ENCODE results near the gene CTIF. TPM values are rescaled to one million over a fixed set of nuclear protein-coding genes. Genes with fewer than 3 reads are reported as not detected.

The CTIF gene
- total and polyA plus RNA-seq, 4 experiments from 2014 or later, result 5.2 to 6.5 TPM; not detected in 2

- Mint-ChIP-seq H3K4me1 (no peaks in the 10 kb centered on the region), H3K27me3 (no peaks in the 10 kb centered on the region), H3K4me3 (no peak overlapping the region), H3K36me3 (no peaks in the 10 kb centered on the region), H3K9me3 (no peaks in the 10 kb centered on the region), H3K27ac (no peak overlapping the region)
- no peak for DNase-seq
- Histone ChIP-seq H3K27me3 (ENCODE audit: insufficient read depth, low read length) (no peaks in the 10 kb centered on the region), H3K27ac (ENCODE audit: low read depth, low read length) (no peak overlapping the region), H3K36me3 (ENCODE audit: insufficient read depth, low read length) (no peaks in the 10 kb centered on the region), H3K4me3 (ENCODE audit: low read length in 2 of 2) (no peak overlapping the region), H3K4me1 (ENCODE audit: insufficient read depth, low read length) (no peaks in the 10 kb centered on the region), H3K9me3 (ENCODE audit: control insufficient read depth in 1 of 2, low read length in 2 of 2) (no peaks in the 10 kb centered on the region)
- POLR2A ChIA-PET (ENCODE audit: partially characterized antibody), result no interaction called here
- intact Hi-C loops (cut with micrococcal nuclease), result no loop called here
- CTCF ChIA-PET (ENCODE audit: partially characterized antibody), result no interaction called here
Measured at GRCh38 chr18:48551100-48551499, 12.3 kb downstream of the CTIF start.

- no peaks in the 10 kb centered on the region for H3K9me3 ChIP-seq (ENCODE audit: control insufficient read depth in 1 of 2, low read length in 2 of 2)
- Mint-ChIP-seq H3K27ac (no peak overlapping the region), H3K9me3 (no peaks in the 10 kb centered on the region), H3K27me3 (no peaks in the 10 kb centered on the region), H3K4me3 (no peak overlapping the region), H3K4me1 (no peaks in the 10 kb centered on the region), H3K36me3 (no peaks in the 10 kb centered on the region)
- no peaks in the 10 kb centered on the region for H3K36me3 ChIP-seq (ENCODE audit: insufficient read depth, low read length)
- no peak for DNase-seq
- H3K27me3 ChIP-seq (ENCODE audit: insufficient read depth, low read length), result no peaks in the 10 kb centered on the region
- intact Hi-C loops (cut with micrococcal nuclease), result no loop called here
- no peak overlapping the region for H3K27ac ChIP-seq (ENCODE audit: low read depth, low read length)
- H3K4me1 ChIP-seq (ENCODE audit: insufficient read depth, low read length), result no peaks in the 10 kb centered on the region
- CTCF ChIA-PET (ENCODE audit: partially characterized antibody), result no interaction called here
- H3K4me3 ChIP-seq (ENCODE audit: low read length in 2 of 2), result no peak overlapping the region
- POLR2A ChIA-PET (ENCODE audit: partially characterized antibody), result no interaction called here
Measured at GRCh38 chr18:48552130-48552529, 13.3 kb downstream of the CTIF start.

GRCh38 chr18:48553236-48553635 is 14.4 kb downstream of the CTIF start:
- Histone ChIP-seq H3K36me3 (ENCODE audit: insufficient read depth, low read length) (no peaks in the 10 kb centered on the region), H3K27ac (ENCODE audit: low read depth, low read length) (no peak overlapping the region), H3K4me3 (ENCODE audit: low read length in 2 of 2) (no peak overlapping the region), H3K9me3 (ENCODE audit: control insufficient read depth in 1 of 2, low read length in 2 of 2) (no peaks in the 10 kb centered on the region), H3K4me1 (ENCODE audit: insufficient read depth, low read length) (no peaks in the 10 kb centered on the region), H3K27me3 (ENCODE audit: insufficient read depth, low read length) (no peaks in the 10 kb centered on the region)
- ChIA-PET CTCF (ENCODE audit: partially characterized antibody) (no interaction called here), POLR2A (ENCODE audit: partially characterized antibody) (no interaction called here)
- no peak for DNase-seq
- Mint-ChIP-seq H3K27ac (no peak overlapping the region), H3K36me3 (no peaks in the 10 kb centered on the region), H3K4me1 (peaks cover 0 to 2% (median 0%) of the 10 kb centered on the region in 4 donors), H3K4me3 (no peak overlapping the region), H3K27me3 (peaks cover 0 to 2% of the 10 kb centered on the region in 2 donors), H3K9me3 (no peaks in the 10 kb centered on the region)
- intact Hi-C loops (cut with micrococcal nuclease), result no loop called here

- Mint-ChIP-seq H3K9me3 (peaks cover 0 to 5% (median 0%) of the 10 kb centered on the region in 8 donors), H3K27me3 (peaks cover 0 to 2% of the 10 kb centered on the region in 2 donors), H3K36me3 (peaks cover 0 to 5% of the 10 kb centered on the region in 2 donors), H3K4me1 (peaks cover 0 to 2% (median 0%) of the 10 kb centered on the region in 4 donors), H3K27ac (peak overlapping the region in 1 of 7 donors; percentile 71), H3K4me3 (no peak overlapping the region)
- DNase-seq, result no peak
- Histone ChIP-seq H3K27ac (ENCODE audit: low read depth, low read length) (no peak overlapping the region), H3K9me3 (ENCODE audit: control insufficient read depth in 1 of 2, low read length in 2 of 2) (no peaks in the 10 kb centered on the region), H3K4me3 (ENCODE audit: low read length in 2 of 2) (no peak overlapping the region), H3K36me3 (ENCODE audit: insufficient read depth, low read length) (no peaks in the 10 kb centered on the region), H3K4me1 (ENCODE audit: insufficient read depth, low read length) (no peaks in the 10 kb centered on the region), H3K27me3 (ENCODE audit: insufficient read depth, low read length) (no peaks in the 10 kb centered on the region)
- intact Hi-C loops (cut with micrococcal nuclease), result no loop called here
- POLR2A ChIA-PET (ENCODE audit: partially characterized antibody), result no interaction called here
- CTCF ChIA-PET (ENCODE audit: partially characterized antibody), result no interaction called here
Measured at GRCh38 chr18:48554610-48555400, 16.0 kb downstream of the CTIF start.

GRCh38 chr18:48555465-48555995 is 16.7 kb downstream of the CTIF start:
- ChIA-PET POLR2A (ENCODE audit: partially characterized antibody) (no interaction called here), CTCF (ENCODE audit: partially characterized antibody) (no interaction called here)
- H3K4me3 ChIP-seq (ENCODE audit: low read length in 2 of 2), result no peak overlapping the region
- H3K27ac Mint-ChIP-seq, result peak overlapping the region in 1 of 7 donors; percentile 43
- peaks cover 0 to 5% (median 0%) of the 10 kb centered on the region in 8 donors for H3K9me3 Mint-ChIP-seq
- H3K27me3 Mint-ChIP-seq, result peaks cover 0 to 2% of the 10 kb centered on the region in 2 donors
- no peaks in the 10 kb centered on the region for H3K36me3 ChIP-seq (ENCODE audit: insufficient read depth, low read length)
- peaks cover 0 to 2% (median 0%) of the 10 kb centered on the region in 4 donors for H3K4me1 Mint-ChIP-seq
- DNase-seq, result no peak
- H3K36me3 Mint-ChIP-seq, result peaks cover 0 to 5% of the 10 kb centered on the region in 2 donors
- H3K27me3 ChIP-seq (ENCODE audit: insufficient read depth, low read length), result no peaks in the 10 kb centered on the region
- H3K27ac ChIP-seq (ENCODE audit: low read depth, low read length), result no peak overlapping the region
- H3K9me3 ChIP-seq (ENCODE audit: control insufficient read depth in 1 of 2, low read length in 2 of 2), result no peaks in the 10 kb centered on the region
- no peak overlapping the region for H3K4me3 Mint-ChIP-seq
- no peaks in the 10 kb centered on the region for H3K4me1 ChIP-seq (ENCODE audit: insufficient read depth, low read length)
- intact Hi-C loops (cut with micrococcal nuclease), result no loop called here

- Mint-ChIP-seq H3K4me1 (peaks cover 0 to 2% (median 0%) of the 10 kb centered on the region in 4 donors), H3K36me3 (peaks cover 0 to 5% of the 10 kb centered on the region in 2 donors), H3K4me3 (no peak overlapping the region), H3K27ac (no peak overlapping the region), H3K9me3 (peaks cover 0 to 5% (median 1%) of the 10 kb centered on the region in 8 donors), H3K27me3 (peaks cover 0 to 2% of the 10 kb centered on the region in 2 donors)
- Histone ChIP-seq H3K9me3 (ENCODE audit: control insufficient read depth in 1 of 2, low read length in 2 of 2) (no peaks in the 10 kb centered on the region), H3K4me3 (ENCODE audit: low read length in 2 of 2) (no peak overlapping the region), H3K36me3 (ENCODE audit: insufficient read depth, low read length) (no peaks in the 10 kb centered on the region), H3K4me1 (ENCODE audit: insufficient read depth, low read length) (no peaks in the 10 kb centered on the region), H3K27me3 (ENCODE audit: insufficient read depth, low read length) (no peaks in the 10 kb centered on the region), H3K27ac (ENCODE audit: low read depth, low read length) (no peak overlapping the region)
- DNase-seq, result no peak
- ChIA-PET POLR2A (ENCODE audit: partially characterized antibody) (no interaction called here), CTCF (ENCODE audit: partially characterized antibody) (no interaction called here)
- intact Hi-C loops (cut with micrococcal nuclease), result no loop called here
Measured at GRCh38 chr18:48557640-48558174, 18.9 kb downstream of the CTIF start.

- DNase-seq, result no peak
- H3K36me3 Mint-ChIP-seq, result peaks cover 0 to 5% of the 10 kb centered on the region in 2 donors
Measured at GRCh38 chr18:48558248-48558647, 19.4 kb downstream of the CTIF start.

More at GRCh38 chr18:48558248-48558647, 19.4 kb downstream of the CTIF start:
- Mint-ChIP-seq H3K9me3 (peaks cover 0 to 5% (median 1%) of the 10 kb centered on the region in 8 donors), H3K27me3 (peaks cover 0 to 2% of the 10 kb centered on the region in 2 donors), H3K4me3 (no peak overlapping the region), H3K4me1 (peaks cover 0 to 2% (median 0%) of the 10 kb centered on the region in 4 donors), H3K27ac (no peak overlapping the region)
- Histone ChIP-seq H3K27me3 (ENCODE audit: insufficient read depth, low read length) (no peaks in the 10 kb centered on the region), H3K4me1 (ENCODE audit: insufficient read depth, low read length) (no peaks in the 10 kb centered on the region), H3K9me3 (ENCODE audit: control insufficient read depth in 1 of 2, low read length in 2 of 2) (no peaks in the 10 kb centered on the region), H3K4me3 (ENCODE audit: low read length in 2 of 2) (no peak overlapping the region), H3K36me3 (ENCODE audit: insufficient read depth, low read length) (no peaks in the 10 kb centered on the region), H3K27ac (ENCODE audit: low read depth, low read length) (no peak overlapping the region)
- intact Hi-C loops (cut with micrococcal nuclease), result no loop called here
- POLR2A ChIA-PET (ENCODE audit: partially characterized antibody), result no interaction called here
- CTCF ChIA-PET (ENCODE audit: partially characterized antibody), result interaction anchor here (1.2 kb wide), 1 partner anchor 809 kb away, joined by 3 read pairs; no protein-coding TSS in a partner anchor

Data from CD4-positive, alpha-beta memory T cell (primary cell).